T-cell (primary cell): ENCODE data around the gene FBXW12. TPM values are rescaled to one million over a fixed set of nuclear protein-coding genes. Genes with fewer than 3 reads are reported as not detected.

Experiments used
- ATAC-seq, 4 experiments: fragments of 200-7000 bp in 3 of 4; fragments of 150-1000 bp in 1 of 4; cut with Tn5 transposase; replicated peaks in 1 of 4; 1 replicate in 3 of 4; 2 replicates in 1 of 4; pipeline ENCODE4 v1.10.0; 2021; ENCODE audit warnings: moderate library complexity in 3 of 4, mild to moderate bottlenecking in 2 of 4, moderate number of reproducible peaks in 1 of 4
- CTCF ChIA-PET, 2 donors: fragments of 300-600 bp; sonication (Branson Sonifier 250); formaldehyde crosslinking; loops; one replicate each; lab custom pipeline; 2022; ENCODE audit warnings: antibody characterized with exemption in 2 of 2; lab: Charles Lee
- POLR2A ChIA-PET, 2 donors: fragments of 300-600 bp; sonication (Branson Sonifier 250); formaldehyde crosslinking; loops; one replicate each; lab custom pipeline; 2022; ENCODE audit warnings: antibody characterized with exemption in 2 of 2; lab: Charles Lee
- DNase-seq, 35 experiments: peaks; one replicate each; pipeline versions ENCODE4 v3.0.0 to v3.0.0-alpha.2; 2013 to 2023
- H3K27ac ChIP-seq: one replicate; pipeline ENCODE4 v1.5.1; 2013; ENCODE audit warnings: low read length
- H3K27me3 ChIP-seq, 2 experiments: replicated peaks in 1 of 2; 1 replicate in 1 of 2; 2 replicates in 1 of 2; pipeline versions ENCODE4 v1.6.1 to v1.7.0; 2013; ENCODE audit warnings: low read length in 1 of 2, mixed read lengths in 1 of 2; ENCODE audit not compliant: control insufficient read depth in 2 of 2, insufficient read depth in 2 of 2; ENCODE audit errors: extremely low read depth in 1 of 2
- H3K36me3 ChIP-seq, 2 donors: 1 replicate in 1 of 2; 2 replicates in 1 of 2; pipeline versions ENCODE4 v1.6.1 to v1.7.0; 2013; ENCODE audit warnings: low read length in 1 of 2; ENCODE audit not compliant: control insufficient read depth in 2 of 2, insufficient read depth in 1 of 2; ENCODE audit errors: extremely low read depth in 1 of 2
- H3K4me1 ChIP-seq, 2 experiments: 1 replicate in 1 of 2; 2 replicates in 1 of 2; pipeline versions ENCODE4 v1.6.1 to v1.7.0; 2013; ENCODE audit warnings: low read length in 2 of 2, mixed read lengths in 1 of 2; ENCODE audit not compliant: insufficient read depth in 2 of 2, control insufficient read depth in 1 of 2; ENCODE audit errors: extremely low read depth in 1 of 2
- H3K4me3 ChIP-seq, 2 donors: 1 replicate in 1 of 2; 2 replicates in 1 of 2; pipeline versions ENCODE4 v1.5.1 to v1.7.0; 2013; ENCODE audit warnings: mild to moderate bottlenecking in 2 of 2, low read length in 1 of 2, moderate library complexity in 1 of 2; ENCODE audit not compliant: control insufficient read depth in 1 of 2; ENCODE audit errors: extremely low read depth in 1 of 2
- H3K9me3 ChIP-seq: 2 replicates; pipeline ENCODE4 v1.7.0; 2013
- H3K27ac Mint-ChIP-seq, 2 donors: one replicate each; pipeline ENCODE4 v1.8.0; 2020 to 2021; ENCODE audit warnings: mild to moderate bottlenecking in 2 of 2, mixed read lengths in 2 of 2
- H3K27me3 Mint-ChIP-seq, 2 donors: one replicate each; pipeline ENCODE4 v1.8.0; 2021 to 2022; ENCODE audit warnings: mixed read lengths in 2 of 2
- H3K36me3 Mint-ChIP-seq: one replicate; pipeline ENCODE4 v1.8.0; 2021; ENCODE audit warnings: mixed read lengths
- H3K4me1 Mint-ChIP-seq, 3 donors: one replicate each; pipeline ENCODE4 v1.8.0; 2020 to 2022; ENCODE audit warnings: mixed read lengths in 3 of 3, mild to moderate bottlenecking in 1 of 3
- H3K4me3 Mint-ChIP-seq, 3 donors: one replicate each; pipeline ENCODE4 v1.8.0; 2020 to 2022; ENCODE audit warnings: mild to moderate bottlenecking in 3 of 3, mixed read lengths in 3 of 3, moderate library complexity in 3 of 3
- H3K9me3 Mint-ChIP-seq, 3 donors: one replicate each; pipeline ENCODE4 v1.8.0; 2020 to 2022; ENCODE audit warnings: mixed read lengths in 3 of 3
- WGBS: methylation state at CpG from one replicate; pipeline ENCODE4 v1.1.5; 2013; ENCODE audit warnings: missing lambda C conversion rate; ENCODE audit not compliant: insufficient coverage; 5-methylcytosine and 5-hydroxymethylcytosine counted together
- total RNA-seq, 35 experiments: library from RNA in 6 of 35; stranded (reverse) in 6 of 35; fragments of 120-200 nt in 1 of 35; gene quantifications; one replicate each; pipeline versions ENCODE4 v1.2.1 to v1.2.4 and lab custom pipeline; 2013 to 2026

FBXW12 gene
- total RNA-seq, 5 donors from 2014 or later (not counting 1 experiment from before 2014, with no cell fraction given), result not detected

- ChIA-PET CTCF (no interaction called here), POLR2A (no interaction called here)
- Mint-ChIP-seq H3K27me3 (peaks cover 23 to 39% of the 10 kb centered on the region in 2 donors), H3K36me3 (no peaks in the 10 kb centered on the region), H3K4me3 (no peak overlapping the region), H3K9me3 (no peaks in the 10 kb centered on the region), H3K27ac (no peak overlapping the region), H3K4me1 (no peaks in the 10 kb centered on the region)
- no peak overlapping the region for H3K27ac ChIP-seq
- no peaks in the 10 kb centered on the region for H3K4me1 ChIP-seq
- H3K4me3 ChIP-seq, result no peak overlapping the region
- no peak for DNase-seq
- WGBS, result 86% methylated on average over 2 of the region's 4 CpGs
- no peaks in the 10 kb centered on the region for H3K9me3 ChIP-seq
- peaks cover 0 to 30% of the 10 kb centered on the region in 2 experiments for H3K27me3 ChIP-seq
- no peaks in the 10 kb centered on the region for H3K36me3 ChIP-seq
- ATAC-seq, result no peak
These were observed 18.0 kb upstream of the FBXW12 start for GRCh38 chr3:48353987-48354386.

GRCh38 chr3:48356419-48356818, 15.6 kb upstream of the FBXW12 start:
- Histone ChIP-seq H3K36me3 (no peaks in the 10 kb centered on the region), H3K27ac (no peak overlapping the region), H3K4me3 (no peak overlapping the region), H3K27me3 (peaks cover 0 to 26% of the 10 kb centered on the region in 2 experiments), H3K4me1 (no peaks in the 10 kb centered on the region), H3K9me3 (no peaks in the 10 kb centered on the region)
- no peak for DNase-seq
- ATAC-seq, result no peak
- no peaks in the 10 kb centered on the region for H3K36me3 Mint-ChIP-seq
- peaks cover 23 to 35% of the 10 kb centered on the region in 2 donors for H3K27me3 Mint-ChIP-seq
- ChIA-PET CTCF (no interaction called here), POLR2A (no interaction called here)
- no peak overlapping the region for H3K27ac Mint-ChIP-seq
- H3K4me1 Mint-ChIP-seq, result no peaks in the 10 kb centered on the region
- H3K9me3 Mint-ChIP-seq, result peaks cover 0 to 9% (median 5%) of the 10 kb centered on the region in 3 donors
- WGBS, result 67% methylated on average over 1 of the region's 1 CpG
- H3K4me3 Mint-ChIP-seq, result no peak overlapping the region

- H3K27ac ChIP-seq, result no peak overlapping the region
- H3K4me1 ChIP-seq, result no peaks in the 10 kb centered on the region
- no peaks in the 10 kb centered on the region for H3K9me3 ChIP-seq
- peaks cover 3% of the 10 kb centered on the region for H3K36me3 Mint-ChIP-seq
- DNase-seq (no peak), ATAC-seq (no peak)
- peaks cover 0 to 14% of the 10 kb centered on the region in 2 experiments for H3K27me3 ChIP-seq
- POLR2A ChIA-PET, result no interaction called here
- CTCF ChIA-PET, result interaction anchor here in 1 of 2 donors (0.6 kb wide), 2 partner anchors 1546 to 1732 kb away, joined by 3 to 4 read pairs; no protein-coding TSS in a partner anchor
- H3K27me3 Mint-ChIP-seq, result peaks cover 0 to 3% of the 10 kb centered on the region in 2 donors
- no peak overlapping the region for H3K4me3 ChIP-seq
- H3K4me1 Mint-ChIP-seq, result no peaks in the 10 kb centered on the region
- H3K36me3 ChIP-seq, result no peaks in the 10 kb centered on the region
- peaks cover 0 to 13% (median 12%) of the 10 kb centered on the region in 3 donors for H3K9me3 Mint-ChIP-seq
- no peak overlapping the region for H3K4me3 Mint-ChIP-seq
- no peak overlapping the region for H3K27ac Mint-ChIP-seq
These were observed 10.1 kb upstream of the FBXW12 start for GRCh38 chr3:48361928-48362327.

GRCh38 chr3:48364840-48365239, 7.2 kb upstream of the FBXW12 start:
- H3K36me3 Mint-ChIP-seq, result peaks cover 3% of the 10 kb centered on the region
- ATAC-seq (no peak), DNase-seq (no peak)
- no peak overlapping the region for H3K4me3 Mint-ChIP-seq
- H3K27me3 Mint-ChIP-seq, result peaks cover 0 to 3% of the 10 kb centered on the region in 2 donors
- POLR2A ChIA-PET, result no interaction called here
- Histone ChIP-seq H3K36me3 (no peaks in the 10 kb centered on the region), H3K4me1 (no peaks in the 10 kb centered on the region), H3K27ac (no peak overlapping the region), H3K4me3 (no peak overlapping the region), H3K9me3 (no peaks in the 10 kb centered on the region), H3K27me3 (no peaks in the 10 kb centered on the region)
- CTCF ChIA-PET, result no interaction called here
- H3K4me1 Mint-ChIP-seq, result no peaks in the 10 kb centered on the region
- no CpG with 5 or more reads among the region's 1 CpG for WGBS
- H3K27ac Mint-ChIP-seq, result no peak overlapping the region
- peaks cover 0 to 13% (median 12%) of the 10 kb centered on the region in 3 donors for H3K9me3 Mint-ChIP-seq

GRCh38 chr3:48367201-48367600, 4.8 kb upstream of the FBXW12 start:
- H3K4me1 Mint-ChIP-seq, result no peaks in the 10 kb centered on the region
- no peak overlapping the region for H3K27ac Mint-ChIP-seq
- Histone ChIP-seq H3K36me3 (no peaks in the 10 kb centered on the region), H3K27ac (no peak overlapping the region), H3K4me3 (no peak overlapping the region), H3K9me3 (no peaks in the 10 kb centered on the region), H3K27me3 (peaks cover 0 to 1% of the 10 kb centered on the region in 2 experiments), H3K4me1 (no peaks in the 10 kb centered on the region)
- H3K9me3 Mint-ChIP-seq, result peaks cover 0 to 2% (median under 1%) of the 10 kb centered on the region in 3 donors
- H3K4me3 Mint-ChIP-seq, result no peak overlapping the region
- no peaks in the 10 kb centered on the region for H3K27me3 Mint-ChIP-seq
- DNase-seq, result no peak
- ChIA-PET CTCF (interaction anchor here in 1 of 2 donors (0.5 kb wide), 1 partner anchor 93 kb away, joined by 3 read pairs; no protein-coding TSS in a partner anchor), POLR2A (no interaction called here)
- H3K36me3 Mint-ChIP-seq, result peaks cover under 1% of the 10 kb centered on the region
- ATAC-seq, result no peak

GRCh38 chr3:48369693-48370332, 2.2 kb upstream of the FBXW12 start:
- no peaks in the 10 kb centered on the region for H3K4me1 ChIP-seq
- DNase-seq (no peak), ATAC-seq (no peak)
- H3K27ac Mint-ChIP-seq, result no peak overlapping the region
- no peak overlapping the region for H3K4me3 ChIP-seq
- H3K27ac ChIP-seq, result no peak overlapping the region
- POLR2A ChIA-PET, result no interaction called here
- H3K4me1 Mint-ChIP-seq, result no peaks in the 10 kb centered on the region
- no peak overlapping the region for H3K4me3 Mint-ChIP-seq
- H3K36me3 Mint-ChIP-seq, result no peaks in the 10 kb centered on the region
- H3K27me3 ChIP-seq, result peaks cover 0 to 2% of the 10 kb centered on the region in 2 experiments
- H3K9me3 Mint-ChIP-seq, result no peaks in the 10 kb centered on the region
- CTCF ChIA-PET, result no interaction called here
- 80% methylated on average over 2 of the region's 7 CpGs for WGBS
- no peaks in the 10 kb centered on the region for H3K9me3 ChIP-seq
- H3K27me3 Mint-ChIP-seq, result no peaks in the 10 kb centered on the region
- H3K36me3 ChIP-seq, result no peaks in the 10 kb centered on the region
